ENCODE measurements around the gene PCTP. TPM values are rescaled to one million over a fixed set of nuclear protein-coding genes. Genes with fewer than 3 reads are reported as not detected.

Gene PCTP
- total RNA-seq (2021): 17.1 and 18.2 TPM in 2 replicates
- long read RNA-seq, transcript PCTP-201 (6 exons, 2,044 nt): major isoform, 72 of 94 reads
- long read RNA-seq, transcript PCTP-207 (6 exons, 2,680 nt): minor isoform, 6 of 94 reads
- long read RNA-seq, partial matches to known transcripts: 3 of 94 reads
- long read RNA-seq, other reads (novel, unspliced or antisense): 7 of 94 reads

GRCh38 chr17:55750750-55751657 is at the start of gene PCTP:
PCTP (plus strand) TSS chr17:55751051; CDS start chr17:55751104, 53 bp downstream.
- H3K4me2 ChIP-seq (ENCODE audit: insufficient read depth, insufficient read length, low read length): peak within 1 kb of the TSS; percentile 71
- H3K9ac ChIP-seq (ENCODE audit: extremely low read depth, insufficient read length, low read length): peak within 1 kb of the TSS; percentile 32

More at GRCh38 chr17:55750750-55751657, at the start of gene PCTP:
- H3K4me3 Mint-ChIP-seq: peak within 1 kb of the TSS; percentile 87 to 90
- H4K5ac ChIP-seq (ENCODE audit: insufficient read length, low read depth, low read length): no peak within 1 kb of the TSS
- H2BK12ac ChIP-seq (ENCODE audit: insufficient read length, low read depth, low read length): no peak within 1 kb of the TSS
- no peak within 1 kb of the TSS for H3K56ac ChIP-seq (ENCODE audit: insufficient read length, low read depth, low read length)
- no peak within 1 kb of the TSS for H2BK20ac ChIP-seq (ENCODE audit: low read depth, low read length, poor library complexity, severe bottlenecking)
- peaks cover 15% of the 10 kb centered on the region in 2 experiments for H3K4me1 Mint-ChIP-seq
- no peak within 1 kb of the TSS; the same call in 1 of the 2 replicates for H3K14ac ChIP-seq (ENCODE audit: insufficient read depth, low read length)
- H3K9me3 ChIP-seq (ENCODE audit: control insufficient read depth, low read depth, low read length): no peaks in the 10 kb centered on the region
- no peaks in the 10 kb centered on the region for H3K27me3 Mint-ChIP-seq (ENCODE audit: low read depth)
- H3K27ac Mint-ChIP-seq: peak within 1 kb of the TSS; percentile 48 to 90 (median 85); a peak in 6 of 7 replicates
- H3K4me1 ChIP-seq (ENCODE audit: insufficient read depth, low read length): no peaks in the 10 kb centered on the region
- no peaks in the 10 kb centered on the region for H3K79me2 ChIP-seq (ENCODE audit: insufficient read depth, low read length)
- no peak within 1 kb of the TSS for H3K18ac ChIP-seq (ENCODE audit: insufficient read length, low read depth, low read length)
- no peak within 1 kb of the TSS for H3K4ac ChIP-seq (ENCODE audit: low read depth, low read length)
- no peak within 1 kb of the TSS for H4K91ac ChIP-seq (ENCODE audit: insufficient read length, low read depth, low read length)
- TF ChIP-seq CTCF (conservative IDR thresholded peaks at IDR 0.05): peak; percentile 56
- H2AK5ac ChIP-seq (ENCODE audit: insufficient read length, low read length): no peak within 1 kb of the TSS
- H2AFZ ChIP-seq (ENCODE audit: low read length): no peak within 1 kb of the TSS
- H3K27ac ChIP-seq (ENCODE audit: insufficient read length, low read depth, low read length): no peak within 1 kb of the TSS
- H3K36me3 Mint-ChIP-seq (ENCODE audit: insufficient read depth in 1 of 3, low read depth in 3 of 3): no peaks in the 10 kb centered on the region; a peak in 1 of 7 replicates
- H3T11ph ChIP-seq (ENCODE audit: low read length): no peak within 1 kb of the TSS
- H4K20me1 ChIP-seq (ENCODE audit: control insufficient read depth, insufficient read depth, insufficient read length): no peaks in the 10 kb centered on the region
- no peak within 1 kb of the TSS for H2BK5ac ChIP-seq (ENCODE audit: insufficient read length, low read length)
- no peak within 1 kb of the TSS for H2BK120ac ChIP-seq (ENCODE audit: low read depth, low read length, poor library complexity, severe bottlenecking)
- H3K79me1 ChIP-seq (ENCODE audit: insufficient read depth, low read depth, low read length, poor library complexity, severe bottlenecking): no peaks in the 10 kb centered on the region
- peak; percentile 99 for DNase-seq
- H4K8ac ChIP-seq (replicated peaks; ENCODE audit: insufficient read length, low read depth, low read length): no peak within 1 kb of the TSS
- WGBS (ENCODE audit: extremely low coverage, insufficient read length, low lambda C conversion rate): no CpG with 5 or more reads among the region's 53 CpGs
- H3K27me3 ChIP-seq (ENCODE audit: insufficient read depth, low read length): no peaks in the 10 kb centered on the region
- H3K23me2 ChIP-seq (ENCODE audit: insufficient read length, low read depth, low read length, poor library complexity, severe bottlenecking): peaks cover 5% of the 10 kb centered on the region
- no peak within 1 kb of the TSS for H2BK15ac ChIP-seq (ENCODE audit: low read depth, low read length)
- H3K9me3 Mint-ChIP-seq: no peaks in the 10 kb centered on the region
- H3K23ac ChIP-seq (ENCODE audit: insufficient read length, low read depth, low read length): no peak within 1 kb of the TSS
